CD4-positive, alpha-beta memory T cell (primary cell): ENCODE results near the gene ARHGAP45. TPM values are rescaled to one million over a fixed set of nuclear protein-coding genes. Genes with fewer than 3 reads are reported as not detected.

ENCODE experiments used
- CTCF ChIA-PET: fragments of 350-600 bp; sonication (Branson Sonifier 250); formaldehyde crosslinking; loops from one replicate; lab custom pipeline; 2021; ENCODE audit warnings: inconsistent platforms; ENCODE audit not compliant: partially characterized antibody; lab: Charles Lee
- POLR2A ChIA-PET: fragments of 350-600 bp; sonication (Branson Sonifier 250); formaldehyde crosslinking; loops from one replicate; lab custom pipeline; 2021; ENCODE audit not compliant: partially characterized antibody; lab: Charles Lee
- DNase-seq, 5 donors: peaks; one replicate each; pipeline versions ENCODE4 v3.0.0 to v3.0.0-alpha.2; 2020 to 2022; ENCODE audit warnings: mixed read lengths in 1 of 5
- H3K27ac ChIP-seq: one replicate; pipeline ENCODE4 v1.7.0; 2013; ENCODE audit warnings: low read depth, low read length
- H3K27me3 ChIP-seq: 2 replicates; pipeline ENCODE4 v1.7.0; 2013; ENCODE audit warnings: mild to moderate bottlenecking, low read length, moderate library complexity; ENCODE audit not compliant: insufficient read depth
- H3K36me3 ChIP-seq: 2 replicates; pipeline ENCODE4 v1.7.0; 2013; ENCODE audit warnings: mild to moderate bottlenecking, low read length, moderate library complexity; ENCODE audit not compliant: insufficient read depth
- H3K4me1 ChIP-seq: 2 replicates; pipeline ENCODE4 v1.7.0; 2013; ENCODE audit warnings: mild to moderate bottlenecking, low read length, moderate library complexity; ENCODE audit not compliant: insufficient read depth
- H3K4me3 ChIP-seq, 2 donors: one replicate each; pipeline ENCODE4 v1.7.0; 2013; ENCODE audit warnings: low read length in 2 of 2, mild to moderate bottlenecking in 1 of 2
- H3K9me3 ChIP-seq, 2 donors: one replicate each; pipeline ENCODE4 v1.7.0; 2013; ENCODE audit warnings: low read length in 2 of 2, control low read depth in 1 of 2; ENCODE audit not compliant: control insufficient read depth in 1 of 2
- H3K27ac Mint-ChIP-seq, 7 donors: one replicate each; pipeline ENCODE4 v1.8.0; 2020 to 2021; ENCODE audit warnings: mixed read lengths in 7 of 7, mild to moderate bottlenecking in 6 of 7, inconsistent platforms in 3 of 7, moderate library complexity in 3 of 7
- H3K27me3 Mint-ChIP-seq, 2 donors: one replicate each; pipeline ENCODE4 v1.8.0; 2020 to 2021; ENCODE audit warnings: mixed read lengths in 2 of 2
- H3K36me3 Mint-ChIP-seq, 2 donors: one replicate each; pipeline ENCODE4 v1.8.0; 2020 to 2021; ENCODE audit warnings: mixed read lengths in 2 of 2, inconsistent platforms in 1 of 2, mild to moderate bottlenecking in 1 of 2
- H3K4me1 Mint-ChIP-seq, 4 donors: one replicate each; pipeline ENCODE4 v1.8.0; 2020 to 2021; ENCODE audit warnings: mixed read lengths in 4 of 4, mild to moderate bottlenecking in 1 of 4
- H3K4me3 Mint-ChIP-seq, 8 donors: one replicate each; pipeline ENCODE4 v1.8.0; 2020 to 2021; ENCODE audit warnings: mixed read lengths in 8 of 8, mild to moderate bottlenecking in 7 of 8, moderate library complexity in 6 of 8, inconsistent platforms in 3 of 8
- H3K9me3 Mint-ChIP-seq, 8 donors: one replicate each; pipeline ENCODE4 v1.8.0; 2020 to 2021; ENCODE audit warnings: mixed read lengths in 8 of 8, mild to moderate bottlenecking in 5 of 8, inconsistent platforms in 3 of 8, moderate library complexity in 1 of 8
- intact Hi-C: fragments of 100-400 bp; cut with micrococcal nuclease; formaldehyde crosslinking; loops from one replicate; pipeline ENCODE4 v1.15.1; 2023
- polyA plus RNA-seq, 2 donors: library from polyadenylated mRNA; unstranded; fragments of 300-500 nt; fragmentation: Illumina TruSeq; gene quantifications; one replicate each; pipeline ENCODE4 v1.2.3, GENCODE V29; 2021
- total RNA-seq, 2 experiments: library from RNA; stranded (reverse); gene quantifications; one replicate each; pipeline ENCODE4 v1.2.3, GENCODE V29; 2021

ARHGAP45 gene
- total and polyA plus RNA-seq, 4 experiments from 2014 or later: 222 to 836 (median 667) TPM

- Mint-ChIP-seq H3K27me3 (no peaks in the 10 kb centered on the region), H3K27ac (peak overlapping the region; percentile 91 to 97 (median 94)), H3K4me3 (peak overlapping the region in 7 of 8 donors; percentile 68 to 100 (median 95)), H3K36me3 (peaks cover 21 to 53% of the 10 kb centered on the region in 2 donors), H3K4me1 (peaks cover 32 to 77% (median 53%) of the 10 kb centered on the region in 4 donors), H3K9me3 (peaks cover 0 to 6% (median 0%) of the 10 kb centered on the region in 8 donors)
- Histone ChIP-seq H3K4me3 (no peak overlapping the region), H3K4me1 (peaks cover 63% of the 10 kb centered on the region), H3K36me3 (peaks cover 25% of the 10 kb centered on the region), H3K9me3 (no peaks in the 10 kb centered on the region), H3K27ac (peak overlapping the region; percentile 75), H3K27me3 (no peaks in the 10 kb centered on the region)
- ChIA-PET CTCF (interaction anchor here (1.3 to 4.7 kb wide), 3 partner anchors 9 to 16 kb away, joined by 4 to 31 read pairs (median 4); partner anchors contain the start of gene RNU6-2), POLR2A (interaction anchor here (0.6 to 57.1 kb wide), 10 partner anchors 8 to 241 kb away, joined by 3 to 3893 read pairs (median 8); partner anchors contain the start of genes ARHGAP45, CIRBP, CNN2 and FAM174C)
- DNase-seq: peak in 1 of 5 donors; percentile 25
- intact Hi-C loops: loop anchor here (2.0 to 5.0 kb wide), 2 partner anchors 37 to 55 kb away; partner anchors contain the start of genes GRIN3B and WDR18
Measured at GRCh38 chr19:1037621-1038064, 29.3 kb upstream of the ARHGAP45 start.

GRCh38 chr19:1038978-1039645 lies 27.9 kb upstream of the ARHGAP45 start:
- peak overlapping the region; percentile 36 to 42 for H3K4me3 ChIP-seq

GRCh38 chr19:1039646-1040475 lies 27.1 kb upstream of the ARHGAP45 start, which contains the start of gene ABCA7:
Gene ABCA7 (plus strand): TSS chr19:1040107. CDS start chr19:1041362, 1,255 bp downstream.
- no peaks in the 10 kb centered on the region for H3K27me3 ChIP-seq
- H3K9me3 Mint-ChIP-seq: peaks cover 0 to 6% (median 0%) of the 10 kb centered on the region in 8 donors
- intact Hi-C loops: loop anchor here (1.0 to 5.0 kb wide), 4 partner anchors 14 to 58 kb away; partner anchors contain the start of genes CNN2, RNU6-2, TMEM259 and WDR18
- H3K27ac ChIP-seq: peak within 1 kb of the TSS; percentile 75
- peak within 1 kb of the TSS; percentile 95 to 100 (median 97) for H3K4me3 Mint-ChIP-seq
- CTCF ChIA-PET: interaction anchor here (1.0 to 4.7 kb wide), 5 partner anchors 11 to 27 kb away, joined by 3 to 31 read pairs (median 4); partner anchors contain the start of gene ARHGAP45
- peaks cover 54% of the 10 kb centered on the region for H3K4me1 ChIP-seq
- H3K4me1 Mint-ChIP-seq: peaks cover 27 to 69% (median 48%) of the 10 kb centered on the region in 4 donors
- H3K9me3 ChIP-seq: no peaks in the 10 kb centered on the region
- H3K27ac Mint-ChIP-seq: peak within 1 kb of the TSS; percentile 91 to 97 (median 95)
- POLR2A ChIA-PET: interaction anchor here (0.7 to 57.1 kb wide), 26 partner anchors 8 to 429 kb away, joined by 3 to 3893 read pairs (median 6); partner anchors contain the start of genes ARHGAP45, CIRBP, CNN2 and FAM174C
- peak within 1 kb of the TSS; percentile 56 to 100 for H3K4me3 ChIP-seq
- peak; percentile 98 to 99 (median 98) for DNase-seq
- no peaks in the 10 kb centered on the region for H3K27me3 Mint-ChIP-seq
- H3K36me3 Mint-ChIP-seq: peaks cover 21 to 51% of the 10 kb centered on the region in 2 donors
- H3K36me3 ChIP-seq: peaks cover 32% of the 10 kb centered on the region

More at GRCh38 chr19:1038978-1039645, 27.9 kb upstream of the ARHGAP45 start:
- Histone ChIP-seq H3K9me3 (no peaks in the 10 kb centered on the region), H3K36me3 (peaks cover 27% of the 10 kb centered on the region), H3K27me3 (no peaks in the 10 kb centered on the region), H3K4me1 (peaks cover 54% of the 10 kb centered on the region), H3K27ac (peak overlapping the region; percentile 75)
- Mint-ChIP-seq H3K27ac (peak overlapping the region; percentile 91 to 97 (median 94)), H3K4me1 (peaks cover 27 to 69% (median 48%) of the 10 kb centered on the region in 4 donors), H3K4me3 (peak overlapping the region in 7 of 8 donors; percentile 95 to 100 (median 98)), H3K27me3 (no peaks in the 10 kb centered on the region), H3K9me3 (peaks cover 0 to 6% (median 0%) of the 10 kb centered on the region in 8 donors), H3K36me3 (peaks cover 21 to 46% of the 10 kb centered on the region in 2 donors)
- CTCF ChIA-PET: interaction anchor here (0.7 to 4.7 kb wide), 6 partner anchors 10 to 47 kb away, joined by 3 to 31 read pairs (median 4); partner anchors contain the start of gene ARHGAP45
- POLR2A ChIA-PET: interaction anchor here (1.1 to 57.1 kb wide), 21 partner anchors 9 to 428 kb away, joined by 3 to 3893 read pairs (median 6); partner anchors contain the start of genes ARHGAP45, CIRBP, CNN2 and FAM174C
- intact Hi-C loops: loop anchor here (5.0 kb wide), 1 partner anchor 57 kb away; the partner anchor contains the start of gene WDR18
- peak in 2 of 5 donors; percentile 17 to 29 for DNase-seq

GRCh38 chr19:1040476-1041271 lies 26.3 kb upstream of the ARHGAP45 start:
- peaks cover 27 to 65% (median 48%) of the 10 kb centered on the region in 4 donors for H3K4me1 Mint-ChIP-seq
- peaks cover 21 to 51% of the 10 kb centered on the region in 2 donors for H3K36me3 Mint-ChIP-seq
- H3K27ac Mint-ChIP-seq: peak overlapping the region; percentile 91 to 97 (median 95)
- peak; percentile 86 to 93 (median 88) for DNase-seq
- H3K9me3 Mint-ChIP-seq: peaks cover 0 to 6% (median 0%) of the 10 kb centered on the region in 8 donors
- Histone ChIP-seq H3K4me3 (peak overlapping the region; percentile 56 to 100), H3K27ac (peak overlapping the region; percentile 75), H3K4me1 (peaks cover 47% of the 10 kb centered on the region), H3K9me3 (no peaks in the 10 kb centered on the region), H3K27me3 (no peaks in the 10 kb centered on the region), H3K36me3 (peaks cover 33% of the 10 kb centered on the region)
- intact Hi-C loops: loop anchor here (1.0 to 2.0 kb wide), 4 partner anchors 14 to 36 kb away; partner anchors contain the start of genes ARHGAP45, CNN2, RNU6-2 and TMEM259
- ChIA-PET CTCF (interaction anchor here (1.0 to 4.7 kb wide), 6 partner anchors 12 to 152 kb away, joined by 3 to 31 read pairs (median 4); partner anchors contain the start of gene ARHGAP45), POLR2A (interaction anchor here (0.7 to 57.1 kb wide), 28 partner anchors 8 to 235 kb away, joined by 3 to 3893 read pairs (median 5); partner anchors contain the start of genes ARHGAP45, CIRBP, CNN2 and FAM174C)
- peak overlapping the region; percentile 95 to 100 (median 97) for H3K4me3 Mint-ChIP-seq
- no peaks in the 10 kb centered on the region for H3K27me3 Mint-ChIP-seq

- peaks cover 25 to 58% (median 43%) of the 10 kb centered on the region in 4 donors for H3K4me1 Mint-ChIP-seq
- no peaks in the 10 kb centered on the region for H3K9me3 ChIP-seq
- intact Hi-C loops: loop anchor here (1.0 to 2.0 kb wide), 2 partner anchors 26 to 35 kb away; partner anchors contain the start of gene ARHGAP45
- peaks cover 28% of the 10 kb centered on the region for H3K36me3 ChIP-seq
- ChIA-PET CTCF (interaction anchor here (1.0 to 2.9 kb wide), 3 partner anchors 16 to 151 kb away, joined by 3 to 16 read pairs (median 4); no protein-coding TSS in a partner anchor), POLR2A (interaction anchor here (1.2 to 57.1 kb wide), 11 partner anchors 9 to 228 kb away, joined by 4 to 3893 read pairs (median 5); partner anchors contain the start of genes ARHGAP45, CIRBP, CNN2 and GPX4)
- peaks cover 0 to 6% (median 0%) of the 10 kb centered on the region in 8 donors for H3K9me3 Mint-ChIP-seq
- DNase-seq: no peak
- H3K4me3 ChIP-seq: peak overlapping the region in 1 of 2 donors; percentile 56
- no peaks in the 10 kb centered on the region for H3K27me3 Mint-ChIP-seq
- H3K4me3 Mint-ChIP-seq: peak overlapping the region; percentile 95 to 100 (median 97)
- no peaks in the 10 kb centered on the region for H3K27me3 ChIP-seq
- peaks cover 40% of the 10 kb centered on the region for H3K4me1 ChIP-seq
- H3K27ac ChIP-seq: peak overlapping the region; percentile 75
- H3K27ac Mint-ChIP-seq: peak overlapping the region; percentile 91 to 97 (median 95)
- H3K36me3 Mint-ChIP-seq: peaks cover 15 to 45% of the 10 kb centered on the region in 2 donors
Measured at GRCh38 chr19:1041272-1041834, 25.6 kb upstream of the ARHGAP45 start.
